ENCODE results near the gene SPNS1. TPM values are rescaled to one million over a fixed set of nuclear protein-coding genes. Genes with fewer than 3 reads are reported as not detected.

The SPNS1 gene
- total and polyA plus RNA-seq, 3 donors from 2014 or later = 32.0 to 56.9 (median 51.7) TPM

DNA sequence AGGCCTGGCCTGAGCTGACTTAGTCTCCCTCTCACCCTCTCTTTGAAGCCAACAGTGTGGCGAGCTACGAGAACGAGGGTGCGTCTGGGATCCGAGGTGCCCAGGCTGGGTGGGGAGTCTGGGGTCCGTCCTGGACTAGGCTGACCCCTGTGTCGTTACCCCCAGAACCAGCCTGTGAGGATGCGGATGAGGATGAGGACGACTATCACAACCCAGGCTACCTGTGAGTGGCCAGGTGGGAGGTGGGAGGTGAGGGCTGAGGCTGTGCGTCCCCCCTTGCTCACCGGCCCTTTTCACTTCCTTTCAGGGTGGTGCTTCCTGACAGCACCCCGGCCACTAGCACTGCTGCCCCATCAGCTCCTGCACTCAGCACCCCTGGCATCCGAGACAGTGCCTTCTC lies 11.9 kb downstream of the SPNS1 start:
- no peak overlapping the region for H3K27ac ChIP-seq
- no peaks in the 10 kb centered on the region for H3K9me3 ChIP-seq
- H3K36me3 ChIP-seq (ENCODE audit: low read depth, missing control alignments) = no peaks in the 10 kb centered on the region
- no peaks in the 10 kb centered on the region for H3K27me3 ChIP-seq
- TF ChIP-seq, protein P1, sequence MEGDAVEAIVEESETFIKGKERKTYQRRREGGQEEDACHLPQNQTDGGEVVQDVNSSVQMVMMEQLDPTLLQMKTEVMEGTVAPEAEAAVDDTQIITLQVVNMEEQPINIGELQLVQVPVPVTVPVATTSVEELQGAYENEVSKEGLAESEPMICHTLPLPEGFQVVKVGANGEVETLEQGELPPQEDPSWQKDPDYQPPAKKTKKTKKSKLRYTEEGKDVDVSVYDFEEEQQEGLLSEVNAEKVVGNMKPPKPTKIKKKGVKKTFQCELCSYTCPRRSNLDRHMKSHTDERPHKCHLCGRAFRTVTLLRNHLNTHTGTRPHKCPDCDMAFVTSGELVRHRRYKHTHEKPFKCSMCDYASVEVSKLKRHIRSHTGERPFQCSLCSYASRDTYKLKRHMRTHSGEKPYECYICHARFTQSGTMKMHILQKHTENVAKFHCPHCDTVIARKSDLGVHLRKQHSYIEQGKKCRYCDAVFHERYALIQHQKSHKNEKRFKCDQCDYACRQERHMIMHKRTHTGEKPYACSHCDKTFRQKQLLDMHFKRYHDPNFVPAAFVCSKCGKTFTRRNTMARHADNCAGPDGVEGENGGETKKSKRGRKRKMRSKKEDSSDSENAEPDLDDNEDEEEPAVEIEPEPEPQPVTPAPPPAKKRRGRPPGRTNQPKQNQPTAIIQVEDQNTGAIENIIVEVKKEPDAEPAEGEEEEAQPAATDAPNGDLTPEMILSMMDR (IDR thresholded peaks at IDR 0.05) = no peak
- no peak for TF ChIP-seq POLR2A (IDR thresholded peaks at IDR 0.05)
- intact Hi-C loops (cut with DNase I; ENCODE audit: low total_unique reads) = no loop called here
- WGBS, 2 donors = 87 to 94% methylated on average over 11 of the region's 13 CpGs
- no peak for DNase-seq
- H3K4me1 ChIP-seq = no peaks in the 10 kb centered on the region
- no peak overlapping the region for H3K4me3 ChIP-seq

DNA sequence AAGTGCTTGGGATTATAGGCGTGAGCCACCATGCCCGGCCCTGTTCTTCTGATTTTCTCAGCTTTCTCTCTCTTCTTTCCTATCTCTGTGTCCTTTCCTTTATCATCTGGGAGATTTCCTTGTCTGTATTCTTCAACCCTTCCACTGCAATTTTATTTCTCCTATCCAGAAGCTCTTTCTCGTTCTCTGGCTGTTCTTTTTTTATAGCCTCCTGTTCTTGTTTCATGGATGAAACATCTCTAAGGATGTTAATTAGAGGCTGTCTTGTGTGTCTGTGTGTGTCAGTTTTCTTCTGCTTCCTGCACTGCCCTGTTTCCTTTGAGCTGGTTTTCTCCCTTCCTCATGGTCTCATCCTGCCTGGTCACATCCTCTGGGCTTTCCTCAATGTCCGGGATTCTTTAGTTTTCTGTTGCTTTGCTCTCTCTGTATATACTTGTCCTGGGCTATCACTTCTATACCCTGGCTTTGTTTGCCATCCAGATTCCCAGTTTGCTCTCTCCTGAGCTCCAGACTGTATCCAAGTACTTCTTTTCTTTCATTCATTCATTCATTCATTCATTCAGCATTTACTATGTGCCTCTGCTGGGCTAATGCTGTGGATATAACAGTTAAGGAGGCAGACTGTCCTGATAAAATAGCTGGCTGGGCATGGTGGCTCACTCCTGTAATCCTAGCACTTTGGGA lies 12.7 kb downstream of the SPNS1 start:
- Histone ChIP-seq H3K27ac (no peak overlapping the region), H3K4me1 (no peaks in the 10 kb centered on the region), H3K4me3 (no peak overlapping the region), H3K9me3 (no peaks in the 10 kb centered on the region), H3K27me3 (no peaks in the 10 kb centered on the region), H3K36me3 (ENCODE audit: low read depth, missing control alignments) (no peaks in the 10 kb centered on the region)
- no peak for DNase-seq
- no peak for TF ChIP-seq POLR2A (IDR thresholded peaks at IDR 0.05)
- TF ChIP-seq, protein P1 (IDR thresholded peaks at IDR 0.05) = no peak
- intact Hi-C loops (cut with DNase I; ENCODE audit: low total_unique reads) = no loop called here
- WGBS, 2 donors = 98 to 100% methylated on average over 4 of the region's 4 CpGs

DNA sequence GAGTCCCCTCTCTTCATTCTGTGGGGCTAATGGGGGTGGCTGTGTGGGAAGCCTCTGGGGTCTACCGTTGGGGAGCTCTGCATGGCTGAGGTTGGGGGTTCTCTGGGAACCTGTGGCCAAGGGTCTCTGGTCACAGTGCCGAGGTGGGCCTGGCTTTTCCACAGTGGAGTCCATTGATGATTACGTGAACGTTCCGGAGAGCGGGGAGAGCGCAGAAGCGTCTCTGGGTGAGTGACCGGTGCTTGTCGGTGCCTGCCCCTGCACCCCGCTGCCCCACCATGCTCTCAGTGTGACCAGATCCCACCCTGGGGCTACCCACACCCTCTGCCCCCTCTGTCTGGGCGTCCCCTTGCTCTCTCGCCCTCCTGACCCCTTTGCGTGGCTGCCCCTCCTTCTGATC lies 14.8 kb downstream of the SPNS1 start:
- H3K27ac ChIP-seq = no peak overlapping the region
- H3K27me3 ChIP-seq = no peaks in the 10 kb centered on the region
- no peak for TF ChIP-seq POLR2A (IDR thresholded peaks at IDR 0.05)
- TF ChIP-seq, protein P1 (IDR thresholded peaks at IDR 0.05) = no peak
- H3K4me3 ChIP-seq = no peak overlapping the region
- no peaks in the 10 kb centered on the region for H3K9me3 ChIP-seq
- DNase-seq = no peak
- H3K36me3 ChIP-seq (ENCODE audit: low read depth, missing control alignments) = no peaks in the 10 kb centered on the region
- no peaks in the 10 kb centered on the region for H3K4me1 ChIP-seq
- 95 to 100% methylated on average over 4 to 14 of the region's 14 CpGs for WGBS, 2 donors
- intact Hi-C loops (cut with DNase I; ENCODE audit: low total_unique reads) = no loop called here

DNA sequence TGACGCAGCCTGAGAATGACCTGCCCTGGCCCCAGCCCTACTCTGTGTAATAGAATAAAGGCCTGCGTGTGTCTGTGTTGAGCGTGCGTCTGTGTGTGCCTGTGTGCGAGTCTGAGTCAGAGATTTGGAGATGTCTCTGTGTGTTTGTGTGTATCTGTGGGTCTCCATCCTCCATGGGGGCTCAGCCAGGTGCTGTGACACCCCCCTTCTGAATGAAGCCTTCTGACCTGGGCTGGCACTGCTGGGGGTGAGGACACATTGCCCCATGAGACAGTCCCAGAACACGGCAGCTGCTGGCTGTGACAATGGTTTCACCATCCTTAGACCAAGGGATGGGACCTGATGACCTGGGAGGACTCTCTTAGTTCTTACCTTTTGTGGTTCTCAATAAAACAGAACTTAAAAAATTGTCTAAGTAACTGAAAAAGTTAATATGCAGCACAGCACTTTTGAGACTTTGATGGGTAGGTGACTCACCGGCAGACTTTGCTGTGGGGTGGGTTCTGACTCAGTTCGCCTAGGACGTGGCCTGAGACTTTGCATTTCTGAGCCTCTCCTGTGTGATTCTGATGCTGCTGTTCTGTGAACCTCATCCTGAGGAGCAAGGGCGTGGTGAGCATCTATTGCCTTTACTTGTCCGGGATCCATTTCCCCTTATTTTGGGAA lies 15.9 kb downstream of the SPNS1 start:
- Histone ChIP-seq H3K4me3 (no peak overlapping the region), H3K27ac (no peak overlapping the region), H3K9me3 (no peaks in the 10 kb centered on the region), H3K4me1 (no peaks in the 10 kb centered on the region), H3K27me3 (no peaks in the 10 kb centered on the region), H3K36me3 (ENCODE audit: low read depth, missing control alignments) (no peaks in the 10 kb centered on the region)
- 86 to 95% methylated on average over 10 to 11 of the region's 11 CpGs for WGBS, 2 donors
- intact Hi-C loops (cut with DNase I; ENCODE audit: low total_unique reads) = no loop called here
- no peak for TF ChIP-seq POLR2A (IDR thresholded peaks at IDR 0.05)
- TF ChIP-seq, protein P1 (IDR thresholded peaks at IDR 0.05) = no peak
- no peak for DNase-seq

Measured in testis (tissue), 3 donors.